Raji (cell line): Measurements from ENCODE around the gene LIPJ.

Experiments
- POLR2A ChIP-seq: IDR thresholded peaks from 2 replicates; pipeline ENCODE4 v1.6.1; 2011; ENCODE audit warnings: low read depth, low read length, control low read depth; ENCODE audit not compliant: insufficient read depth

The LIPJ gene

GRCh38 chr10:88642963-88643362 lies 56.4 kb downstream of the LIPJ start:
- TF ChIP-seq POLR2A = no peak

- no peak for TF ChIP-seq POLR2A
Observed at GRCh38 chr10:88647061-88647615, 60.6 kb downstream of the LIPJ start.

- TF ChIP-seq POLR2A = no peak
Observed at GRCh38 chr10:88651101-88651551, 64.6 kb downstream of the LIPJ start.

GRCh38 chr10:88652616-88653015 lies 66.1 kb downstream of the LIPJ start:
- no peak for TF ChIP-seq POLR2A
